ENCODE results near the gene RBBP8.

Gene RBBP8

DNA sequence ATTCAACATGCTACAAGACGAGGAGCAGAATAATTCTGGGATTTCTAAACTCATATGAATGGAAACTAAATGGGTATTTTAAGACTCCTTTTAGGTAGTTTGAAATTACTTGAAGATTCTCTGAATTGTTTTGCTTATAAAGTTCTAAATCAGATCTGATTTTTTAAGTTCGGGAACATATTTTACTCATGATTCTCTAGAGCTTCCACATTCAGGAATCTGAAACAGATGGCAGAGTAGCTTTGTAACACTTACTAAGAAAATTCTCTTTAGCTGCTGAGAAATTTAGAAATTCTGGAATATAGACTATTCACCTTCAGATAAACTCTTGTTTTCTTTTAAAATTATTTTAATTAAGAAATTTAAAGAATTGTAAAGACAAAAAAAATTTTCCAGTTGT is 13.7 kb downstream of the RBBP8 start:
- TF ChIP-seq RAD21 (IDR thresholded peaks at IDR 0.05; ENCODE audit: low read depth) (no peak), NFIC (IDR thresholded peaks at IDR 0.05) (no peak), TAF1 (IDR thresholded peaks at IDR 0.05; ENCODE audit: low read depth) (no peak), FOXM1 (IDR thresholded peaks at IDR 0.05; ENCODE audit: borderline replicate concordance, low read depth) (no peak), ZBTB7A (IDR thresholded peaks at IDR 0.05; ENCODE audit: low read depth) (no peak), YY1 (IDR thresholded peaks at IDR 0.05; ENCODE audit: low read depth) (no peak), EP300 (IDR thresholded peaks at IDR 0.05; ENCODE audit: borderline replicate concordance) (no peak), TCF12 (IDR thresholded peaks at IDR 0.05; ENCODE audit: low read depth) (no peak), TEAD4 (IDR thresholded peaks at IDR 0.05) (no peak), EGR1 (IDR thresholded peaks at IDR 0.05) (no peak)
- TF ChIP-seq, protein P1, sequence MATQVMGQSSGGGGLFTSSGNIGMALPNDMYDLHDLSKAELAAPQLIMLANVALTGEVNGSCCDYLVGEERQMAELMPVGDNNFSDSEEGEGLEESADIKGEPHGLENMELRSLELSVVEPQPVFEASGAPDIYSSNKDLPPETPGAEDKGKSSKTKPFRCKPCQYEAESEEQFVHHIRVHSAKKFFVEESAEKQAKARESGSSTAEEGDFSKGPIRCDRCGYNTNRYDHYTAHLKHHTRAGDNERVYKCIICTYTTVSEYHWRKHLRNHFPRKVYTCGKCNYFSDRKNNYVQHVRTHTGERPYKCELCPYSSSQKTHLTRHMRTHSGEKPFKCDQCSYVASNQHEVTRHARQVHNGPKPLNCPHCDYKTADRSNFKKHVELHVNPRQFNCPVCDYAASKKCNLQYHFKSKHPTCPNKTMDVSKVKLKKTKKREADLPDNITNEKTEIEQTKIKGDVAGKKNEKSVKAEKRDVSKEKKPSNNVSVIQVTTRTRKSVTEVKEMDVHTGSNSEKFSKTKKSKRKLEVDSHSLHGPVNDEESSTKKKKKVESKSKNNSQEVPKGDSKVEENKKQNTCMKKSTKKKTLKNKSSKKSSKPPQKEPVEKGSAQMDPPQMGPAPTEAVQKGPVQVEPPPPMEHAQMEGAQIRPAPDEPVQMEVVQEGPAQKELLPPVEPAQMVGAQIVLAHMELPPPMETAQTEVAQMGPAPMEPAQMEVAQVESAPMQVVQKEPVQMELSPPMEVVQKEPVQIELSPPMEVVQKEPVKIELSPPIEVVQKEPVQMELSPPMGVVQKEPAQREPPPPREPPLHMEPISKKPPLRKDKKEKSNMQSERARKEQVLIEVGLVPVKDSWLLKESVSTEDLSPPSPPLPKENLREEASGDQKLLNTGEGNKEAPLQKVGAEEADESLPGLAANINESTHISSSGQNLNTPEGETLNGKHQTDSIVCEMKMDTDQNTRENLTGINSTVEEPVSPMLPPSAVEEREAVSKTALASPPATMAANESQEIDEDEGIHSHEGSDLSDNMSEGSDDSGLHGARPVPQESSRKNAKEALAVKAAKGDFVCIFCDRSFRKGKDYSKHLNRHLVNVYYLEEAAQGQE (IDR thresholded peaks at IDR 0.05; ENCODE audit: low read depth): no peak
- TF ChIP-seq, protein P2, sequence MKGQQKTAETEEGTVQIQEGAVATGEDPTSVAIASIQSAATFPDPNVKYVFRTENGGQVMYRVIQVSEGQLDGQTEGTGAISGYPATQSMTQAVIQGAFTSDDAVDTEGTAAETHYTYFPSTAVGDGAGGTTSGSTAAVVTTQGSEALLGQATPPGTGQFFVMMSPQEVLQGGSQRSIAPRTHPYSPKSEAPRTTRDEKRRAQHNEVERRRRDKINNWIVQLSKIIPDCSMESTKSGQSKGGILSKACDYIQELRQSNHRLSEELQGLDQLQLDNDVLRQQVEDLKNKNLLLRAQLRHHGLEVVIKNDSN (IDR thresholded peaks at IDR 0.05): no peak
- TF ChIP-seq, protein P3, sequence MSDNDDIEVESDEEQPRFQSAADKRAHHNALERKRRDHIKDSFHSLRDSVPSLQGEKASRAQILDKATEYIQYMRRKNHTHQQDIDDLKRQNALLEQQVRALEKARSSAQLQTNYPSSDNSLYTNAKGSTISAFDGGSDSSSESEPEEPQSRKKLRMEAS (IDR thresholded peaks at IDR 0.05): no peak

DNA sequence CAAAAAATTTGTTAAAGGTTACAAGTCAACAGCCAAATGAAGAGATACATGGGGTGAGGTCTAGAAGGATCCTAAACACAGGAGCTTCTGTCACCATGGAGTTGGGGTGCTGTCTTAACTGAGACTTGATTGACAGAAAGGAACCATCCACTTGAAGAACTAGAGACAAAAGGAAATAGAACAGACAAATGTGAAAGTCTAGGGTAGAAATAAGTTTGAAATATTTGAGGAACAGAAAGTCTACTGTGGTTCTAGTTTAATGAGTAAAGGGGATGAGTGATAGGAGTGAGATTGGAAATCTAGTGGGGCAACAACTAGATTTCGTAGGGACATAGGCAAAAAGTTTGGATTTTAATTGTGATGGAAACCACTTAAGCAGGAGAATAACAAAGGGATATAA is 18.7 kb downstream of the RBBP8 start:
- TF ChIP-seq, protein P1 (IDR thresholded peaks at IDR 0.05; ENCODE audit: low read depth): no peak
- TF ChIP-seq TEAD4 (IDR thresholded peaks at IDR 0.05): no peak
- no peak for TF ChIP-seq TCF12 (IDR thresholded peaks at IDR 0.05; ENCODE audit: low read depth)
- TF ChIP-seq FOXM1 (IDR thresholded peaks at IDR 0.05; ENCODE audit: borderline replicate concordance, low read depth): no peak
- TF ChIP-seq YY1 (IDR thresholded peaks at IDR 0.05; ENCODE audit: low read depth): no peak
- TF ChIP-seq, protein P3 (IDR thresholded peaks at IDR 0.05): no peak
- no peak for TF ChIP-seq TAF1 (IDR thresholded peaks at IDR 0.05; ENCODE audit: low read depth)
- TF ChIP-seq EP300 (IDR thresholded peaks at IDR 0.05; ENCODE audit: borderline replicate concordance): no peak
- no peak for TF ChIP-seq ZBTB7A (IDR thresholded peaks at IDR 0.05; ENCODE audit: low read depth)
- TF ChIP-seq, protein P2 (IDR thresholded peaks at IDR 0.05): no peak
- TF ChIP-seq EGR1 (IDR thresholded peaks at IDR 0.05): no peak
- no peak for TF ChIP-seq CREB1 (IDR thresholded peaks at IDR 0.05; ENCODE audit: low read depth)
- no peak for TF ChIP-seq CEBPB (IDR thresholded peaks at IDR 0.05)
- TF ChIP-seq RAD21 (IDR thresholded peaks at IDR 0.05; ENCODE audit: low read depth): no peak
- no peak for TF ChIP-seq NFIC (IDR thresholded peaks at IDR 0.05)

DNA sequence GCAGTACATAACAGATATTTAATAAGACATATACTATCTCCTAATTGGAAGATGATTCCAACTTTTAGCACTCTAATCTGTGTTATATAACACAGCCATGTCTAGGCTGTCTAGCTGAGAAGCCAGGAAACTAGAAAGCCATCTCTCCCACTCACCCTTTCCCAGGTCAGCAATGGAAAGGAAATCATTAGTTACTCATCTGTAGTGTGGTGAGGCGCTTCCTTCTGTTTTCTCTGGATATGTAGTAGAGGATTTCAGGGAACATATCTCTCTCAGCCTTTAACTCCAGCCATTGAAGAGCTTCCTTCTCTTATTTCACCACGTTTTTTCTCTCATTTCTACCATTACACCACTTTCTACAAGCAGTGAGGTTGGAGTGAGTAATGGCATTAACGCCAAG is 19.4 kb downstream of the RBBP8 start:
- TF ChIP-seq, protein P2 (IDR thresholded peaks at IDR 0.05): no peak
- TF ChIP-seq TAF1 (IDR thresholded peaks at IDR 0.05; ENCODE audit: low read depth) (no peak), CREB1 (IDR thresholded peaks at IDR 0.05; ENCODE audit: low read depth) (no peak), ZBTB7A (IDR thresholded peaks at IDR 0.05; ENCODE audit: low read depth) (no peak), TCF12 (IDR thresholded peaks at IDR 0.05; ENCODE audit: low read depth) (no peak), RAD21 (IDR thresholded peaks at IDR 0.05; ENCODE audit: low read depth) (no peak), NFIC (IDR thresholded peaks at IDR 0.05) (no peak)

DNA sequence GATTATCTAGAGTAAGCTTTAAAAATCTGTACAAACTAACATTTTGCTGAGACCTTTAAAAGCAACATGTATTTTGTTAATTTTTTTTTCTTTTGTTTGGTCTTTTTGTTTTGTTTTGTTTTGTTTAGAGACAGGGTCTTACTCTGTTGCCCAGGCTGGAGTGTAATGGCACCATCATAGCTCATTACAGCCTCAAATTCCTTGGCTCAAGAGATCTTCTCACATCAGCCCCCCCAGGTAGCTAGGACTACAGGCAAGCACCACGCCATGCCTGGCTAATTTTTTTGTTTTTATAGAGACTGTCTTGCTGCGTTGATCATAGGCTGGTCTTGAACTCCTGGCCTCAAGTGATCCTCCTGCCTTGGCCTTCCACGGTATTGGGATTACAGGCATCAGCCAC is 23.1 kb downstream of the RBBP8 start:
- TF ChIP-seq YY1 (IDR thresholded peaks at IDR 0.05; ENCODE audit: low read depth) (no peak), CEBPB (IDR thresholded peaks at IDR 0.05) (no peak), RAD21 (IDR thresholded peaks at IDR 0.05; ENCODE audit: low read depth) (no peak), TAF1 (IDR thresholded peaks at IDR 0.05; ENCODE audit: low read depth) (no peak), ZBTB7A (IDR thresholded peaks at IDR 0.05; ENCODE audit: low read depth) (no peak), NFIC (IDR thresholded peaks at IDR 0.05) (no peak), FOXM1 (IDR thresholded peaks at IDR 0.05; ENCODE audit: borderline replicate concordance, low read depth) (no peak), TCF12 (IDR thresholded peaks at IDR 0.05; ENCODE audit: low read depth) (no peak), EP300 (IDR thresholded peaks at IDR 0.05; ENCODE audit: borderline replicate concordance) (no peak), CREB1 (IDR thresholded peaks at IDR 0.05; ENCODE audit: low read depth) (no peak)
- TF ChIP-seq, protein P1 (IDR thresholded peaks at IDR 0.05; ENCODE audit: low read depth): no peak
- TF ChIP-seq, protein P3 (IDR thresholded peaks at IDR 0.05): no peak
